GM21526 (cell line): Measurements from ENCODE around the gene COTL1.

Source experiments
- ATAC-seq: cut with Tn5 transposase; IDR thresholded peaks from one replicate; pipeline ENCODE4 v1.9.1; 2021; ENCODE audit warnings: moderate library complexity; ENCODE audit not compliant: unreplicated experiment, low FRiP score

COTL1 gene

GRCh38 chr16:84617791-84618580 is at the start of gene COTL1:
COTL1 (minus strand) TSS chr16:84618078; CDS start chr16:84617914, 164 bp downstream.
- peak; percentile 73 for ATAC-seq

- no peak for ATAC-seq
Measured at GRCh38 chr16:84665843-84666242, 48.0 kb upstream of the COTL1 start.

GRCh38 chr16:84665359-84665758 is 47.5 kb upstream of the COTL1 start:
- no peak for ATAC-seq

GRCh38 chr16:84663433-84664101 is 45.7 kb upstream of the COTL1 start:
- ATAC-seq: peak; percentile 57

- no peak for ATAC-seq
Measured at GRCh38 chr16:84662471-84662870, 44.6 kb upstream of the COTL1 start.

GRCh38 chr16:84661418-84662060 is 43.7 kb upstream of the COTL1 start:
- no peak for ATAC-seq

- ATAC-seq: no peak
Measured at GRCh38 chr16:84660973-84661372, 43.1 kb upstream of the COTL1 start.

- ATAC-seq: no peak
Measured at GRCh38 chr16:84659656-84660300, 41.9 kb upstream of the COTL1 start.

GRCh38 chr16:84658690-84659089 is 40.8 kb upstream of the COTL1 start:
- no peak for ATAC-seq

- no peak for ATAC-seq
Measured at GRCh38 chr16:84657229-84657837, 39.5 kb upstream of the COTL1 start.

- ATAC-seq: no peak
Measured at GRCh38 chr16:84656649-84657048, 38.8 kb upstream of the COTL1 start.

GRCh38 chr16:84654998-84655397 is 37.1 kb upstream of the COTL1 start:
- no peak for ATAC-seq

- ATAC-seq: no peak
Measured at GRCh38 chr16:84654238-84654637, 36.4 kb upstream of the COTL1 start.

GRCh38 chr16:84652566-84652965 is 34.7 kb upstream of the COTL1 start:
- ATAC-seq: no peak

GRCh38 chr16:84650062-84650991 is 32.4 kb upstream of the COTL1 start:
- ATAC-seq: no peak

- no peak for ATAC-seq
Measured at GRCh38 chr16:84649511-84649861, 31.6 kb upstream of the COTL1 start.

- ATAC-seq: peak; percentile 46
Measured at GRCh38 chr16:84648595-84649510, 31.0 kb upstream of the COTL1 start.

GRCh38 chr16:84647828-84648594 is 30.1 kb upstream of the COTL1 start, which contains the start of gene KLHL36:
KLHL36 (plus strand) TSS chr16:84648511; CDS start chr16:84650868, 2,357 bp downstream.
- ATAC-seq: peak; percentile 55
